IMR-90 (cell line): ENCODE results near the gene SMYD4. TPM values are rescaled to one million over a fixed set of nuclear protein-coding genes. Genes with fewer than 3 reads are reported as not detected.
A peak's percentile ranks its signal among the peaks of the same experiment; 100 is the strongest.

Experiments used
- ATAC-seq: fragments of 200-7000 bp; cut with Tn5 transposase; 2 replicates; pipeline ENCODE4 v1.9.1; 2020; ENCODE audit warnings: low read depth, mild to moderate bottlenecking, moderate library complexity
- BruUV-seq: library from RNA; stranded (reverse); fragments of 400-500 nt; replicated peaks from 2 replicates; lab custom pipeline; 2021; lab: Mats Ljungman, UMichigan
- CTCF ChIA-PET: fragments of 300-600 bp; formaldehyde crosslinking; extraction: SDS; loops from one replicate; lab custom pipeline; 2021; ENCODE audit warnings: antibody characterized with exemption; lab: Yijun Ruan, JAX
- POLR2A ChIA-PET: fragments of 300-600 bp; sonication (Branson Sonifier 250); formaldehyde crosslinking; loops from one replicate; lab custom pipeline; 2022; ENCODE audit warnings: antibody characterized with exemption; ENCODE audit not compliant: unreplicated experiment; lab: Charles Lee
- DNase-seq: peaks from one replicate; pipeline ENCODE4 v3.0.0; 2013
- H2AFZ ChIP-seq: replicated peaks from 2 replicates; pipeline ENCODE3; 2013; ENCODE audit warnings: low read length, mild to moderate bottlenecking; ENCODE audit not compliant: poor library complexity
- H2AK5ac ChIP-seq: 2 replicates; pipeline ENCODE4 v1.6.1; 2013; ENCODE audit warnings: low read depth, low read length, inconsistent platforms
- H2AK9ac ChIP-seq: replicated peaks from 2 replicates; pipeline ENCODE3; 2013; ENCODE audit warnings: mild to moderate bottlenecking, low read depth, low read length, moderate library complexity; ENCODE audit not compliant: poor library complexity
- H2BK120ac ChIP-seq: 2 replicates; pipeline ENCODE4 v1.6.1; 2013; ENCODE audit warnings: low read depth, low read length, inconsistent platforms
- H2BK15ac ChIP-seq: 3 replicates; pipeline ENCODE4 v1.6.1; 2013; ENCODE audit warnings: low read depth, low read length, inconsistent platforms
- H2BK20ac ChIP-seq: 2 replicates; pipeline ENCODE4 v1.6.1; 2013; ENCODE audit warnings: low read depth, mild to moderate bottlenecking, inconsistent platforms, low read length, moderate library complexity
- H2BK5ac ChIP-seq: 2 replicates; pipeline ENCODE4 v1.6.1; 2013; ENCODE audit warnings: mild to moderate bottlenecking, low read depth, low read length, inconsistent platforms; ENCODE audit not compliant: poor library complexity, severe bottlenecking
- H3K14ac ChIP-seq: replicated peaks from 2 replicates; pipeline ENCODE4 v1.6.1; 2013; ENCODE audit warnings: low read depth, low read length, inconsistent platforms
- H3K18ac ChIP-seq: 2 replicates; pipeline ENCODE4 v1.6.1; 2013; ENCODE audit warnings: low read depth, low read length, control low read depth
- H3K23ac ChIP-seq: 2 replicates; pipeline ENCODE4 v1.6.1; 2013; ENCODE audit warnings: low read depth, low read length, inconsistent platforms
- H3K27ac ChIP-seq: 2 replicates; pipeline ENCODE4 v1.5.1; 2013; ENCODE audit warnings: mild to moderate bottlenecking, control low read depth, low read length; ENCODE audit not compliant: insufficient read depth
- H3K27me3 ChIP-seq: 2 replicates; pipeline ENCODE4 v1.6.1; 2013; ENCODE audit warnings: low read length; ENCODE audit not compliant: control insufficient read depth, insufficient read depth
- H3K36me3 ChIP-seq: 2 replicates; pipeline ENCODE4 v1.6.1; 2013; ENCODE audit warnings: low read length, mixed read lengths; ENCODE audit not compliant: control insufficient read depth, insufficient read depth
- H3K4ac ChIP-seq: 2 replicates; pipeline ENCODE4 v1.6.1; 2013; ENCODE audit warnings: low read depth, low read length, inconsistent platforms
- H3K4me1 ChIP-seq: 2 replicates; pipeline ENCODE4 v1.6.1; 2013; ENCODE audit warnings: low read length, mixed read lengths; ENCODE audit not compliant: control insufficient read depth, insufficient read depth
- H3K4me2 ChIP-seq: 2 replicates; pipeline ENCODE4 v1.6.1; 2013; ENCODE audit warnings: low read depth, mild to moderate bottlenecking, control low read depth, low read length, moderate library complexity
- H3K4me3 ChIP-seq: 2 replicates; pipeline ENCODE4 v1.5.1; 2013; ENCODE audit warnings: low read depth, mild to moderate bottlenecking, control low read depth, low read length, moderate library complexity; ENCODE audit not compliant: insufficient read depth
- H3K56ac ChIP-seq: 2 replicates; pipeline ENCODE4 v1.6.1; 2013; ENCODE audit warnings: low read length, inconsistent platforms; ENCODE audit not compliant: insufficient read depth; ENCODE audit errors: extremely low read depth
- H3K79me1 ChIP-seq, 2 experiments: 2 replicates each; pipeline ENCODE4 v1.6.1; 2013; ENCODE audit warnings: low read length in 2 of 2, inconsistent platforms in 1 of 2, low read depth in 1 of 2
- H3K9ac ChIP-seq: 2 replicates; pipeline ENCODE4 v1.6.1; 2013; ENCODE audit warnings: low read depth, low read length, control low read depth
- H3K9me1 ChIP-seq: 2 replicates; pipeline ENCODE4 v1.6.1; 2013; ENCODE audit warnings: low read length, inconsistent platforms; ENCODE audit not compliant: insufficient read depth
- H3K9me3 ChIP-seq: 2 replicates; pipeline ENCODE4 v1.6.1; 2013; ENCODE audit warnings: low read length; ENCODE audit not compliant: control insufficient read depth, insufficient read depth
- H4K20me1 ChIP-seq: 2 replicates; pipeline ENCODE4 v1.6.1; 2013; ENCODE audit warnings: low read length, inconsistent platforms; ENCODE audit not compliant: insufficient read depth
- H4K5ac ChIP-seq: 2 replicates; pipeline ENCODE4 v1.6.1; 2013; ENCODE audit warnings: mild to moderate bottlenecking, low read depth, low read length, control low read depth
- H4K8ac ChIP-seq, 2 experiments: 2 replicates each; pipeline ENCODE4 v1.6.1; 2013; ENCODE audit warnings: low read depth in 2 of 2, low read length in 2 of 2, control low read depth in 1 of 2, inconsistent platforms in 1 of 2
- H4K91ac ChIP-seq: 2 replicates; pipeline ENCODE4 v1.6.1; 2013; ENCODE audit warnings: low read depth, low read length, inconsistent platforms; ENCODE audit not compliant: insufficient read depth
- BHLHE40 ChIP-seq: fragments of 150-350 bp; IDR thresholded peaks from 2 replicates; pipeline ENCODE4 v1.6.1; 2016; ENCODE audit warnings: mild to moderate bottlenecking, low read depth, low read length
- CEBPB ChIP-seq: IDR thresholded peaks from 2 replicates; pipeline ENCODE4 v1.6.1; 2012; ENCODE audit warnings: low read depth, low read length, improper control_type of control experiment
- CHD1 ChIP-seq: IDR thresholded peaks from 2 replicates; pipeline ENCODE4 v1.6.1; 2012; ENCODE audit warnings: low read depth, low read length, improper control_type of control experiment
- FOS ChIP-seq: fragments of 150-350 bp; IDR thresholded peaks from 2 replicates; pipeline ENCODE4 v1.6.1; 2016; ENCODE audit warnings: low read depth, low read length
- MAFK ChIP-seq: IDR thresholded peaks from 2 replicates; pipeline ENCODE4 v1.6.1; 2012; ENCODE audit warnings: low read depth, low read length, improper control_type of control experiment
- MAZ ChIP-seq: IDR thresholded peaks from 2 replicates; pipeline ENCODE4 v1.6.1; 2012; ENCODE audit warnings: low read depth, mild to moderate bottlenecking, low read length, improper control_type of control experiment, moderate library complexity, borderline replicate concordance
- MXI1 ChIP-seq: IDR thresholded peaks from 2 replicates; pipeline ENCODE4 v1.6.1; 2012; ENCODE audit warnings: low read depth, mild to moderate bottlenecking, low read length, moderate library complexity, borderline replicate concordance
- NFE2L2 ChIP-seq: fragments of 150-350 bp; IDR thresholded peaks from 2 replicates; pipeline ENCODE4 v1.6.1; 2016; ENCODE audit warnings: low read depth, mild to moderate bottlenecking, low read length
- POLR2A ChIP-seq: IDR thresholded peaks from 2 replicates; pipeline ENCODE4 v1.6.1; 2012; ENCODE audit warnings: mild to moderate bottlenecking, low read depth, low read length
- RAD21 ChIP-seq: IDR thresholded peaks from 2 replicates; pipeline ENCODE4 v1.6.1; 2012; ENCODE audit warnings: low read length, improper control_type of control experiment
- RCOR1 ChIP-seq: IDR thresholded peaks from 2 replicates; pipeline ENCODE4 v1.6.1; 2012; ENCODE audit warnings: mild to moderate bottlenecking, low read length, improper control_type of control experiment; ENCODE audit not compliant: insufficient replicate concordance
- RFX5 ChIP-seq: IDR thresholded peaks from 2 replicates; pipeline ENCODE4 v1.8.0; 2012; ENCODE audit warnings: low read depth, mild to moderate bottlenecking, low read length, moderate library complexity
- SMC3 ChIP-seq: fragments of 150-350 bp; IDR thresholded peaks from 2 replicates; pipeline ENCODE4 v1.6.1; 2016; ENCODE audit warnings: low read depth, mild to moderate bottlenecking, antibody characterized with exemption, low read length, moderate library complexity
- WGBS, 2 experiments: methylation state at CpG; one replicate each; pipeline versions ENCODE4 v1.1.5 to v1.1.7; 2013; ENCODE audit warnings: missing lambda C conversion rate in 2 of 2; ENCODE audit not compliant: insufficient read length in 1 of 2; ENCODE audit errors: extremely low coverage in 2 of 2; 5-methylcytosine and 5-hydroxymethylcytosine counted together
- dilution Hi-C: fragments of 300-500 bp; cut with HindIII; formaldehyde crosslinking; loops from one replicate; pipeline ENCODE4 v1.14.3; 2018; ENCODE audit warnings: low sequenced_read_pairs; ENCODE audit not compliant: unreplicated experiment
- in situ Hi-C: fragments of 300-500 bp; cut with MboI; formaldehyde crosslinking; loops from 3 replicates; pipeline ENCODE4 v1.14.3; 2019; ENCODE audit warnings: low sequenced_read_pairs, inconsistent platforms, mixed read lengths
- intact Hi-C: fragments of 100-400 bp; cut with micrococcal nuclease; formaldehyde crosslinking; loops from 2 replicates; pipeline ENCODE4 v1.10.0; 2022
- polyA plus RNA-seq, 3 experiments: library from polyadenylated mRNA; depleted of rRNA; stranded (reverse); fragments of >200 nt; gene quantifications; 2 replicates each; pipeline ENCODE4 v1.2.3, GENCODE V29; 2012; ENCODE audit warnings: low replicate concordance in 1 of 3
- total RNA-seq: library from RNA; depleted of rRNA; stranded (reverse); fragments of >200 nt; gene quantifications from 2 replicates; pipeline ENCODE4 v1.2.3, GENCODE V29; 2012
- TF ChIP-seq, protein P1 (sequence below): conservative IDR thresholded peaks from 2 replicates; pipeline ENCODE4 v1.5.1; 2012; ENCODE audit warnings: mild to moderate bottlenecking, low read depth, low read length, improper control_type of control experiment
- TF ChIP-seq, protein P2 (sequence below): fragments of 150-350 bp; IDR thresholded peaks from 2 replicates; pipeline ENCODE4 v1.6.1; 2017; ENCODE audit warnings: mild to moderate bottlenecking, antibody characterized with exemption, low read length, low read depth
- TF ChIP-seq, protein P3 (sequence below): fragments of 150-350 bp; IDR thresholded peaks from 2 replicates; pipeline ENCODE4 v1.6.1; 2016; ENCODE audit warnings: low read depth, mild to moderate bottlenecking, low read length, moderate library complexity, borderline replicate concordance

SMYD4 gene
- total and polyA plus RNA-seq, 2 of the 4 experiments (the other 2 are of a cell fraction) = 5.3 to 7.2 TPM

DNA sequence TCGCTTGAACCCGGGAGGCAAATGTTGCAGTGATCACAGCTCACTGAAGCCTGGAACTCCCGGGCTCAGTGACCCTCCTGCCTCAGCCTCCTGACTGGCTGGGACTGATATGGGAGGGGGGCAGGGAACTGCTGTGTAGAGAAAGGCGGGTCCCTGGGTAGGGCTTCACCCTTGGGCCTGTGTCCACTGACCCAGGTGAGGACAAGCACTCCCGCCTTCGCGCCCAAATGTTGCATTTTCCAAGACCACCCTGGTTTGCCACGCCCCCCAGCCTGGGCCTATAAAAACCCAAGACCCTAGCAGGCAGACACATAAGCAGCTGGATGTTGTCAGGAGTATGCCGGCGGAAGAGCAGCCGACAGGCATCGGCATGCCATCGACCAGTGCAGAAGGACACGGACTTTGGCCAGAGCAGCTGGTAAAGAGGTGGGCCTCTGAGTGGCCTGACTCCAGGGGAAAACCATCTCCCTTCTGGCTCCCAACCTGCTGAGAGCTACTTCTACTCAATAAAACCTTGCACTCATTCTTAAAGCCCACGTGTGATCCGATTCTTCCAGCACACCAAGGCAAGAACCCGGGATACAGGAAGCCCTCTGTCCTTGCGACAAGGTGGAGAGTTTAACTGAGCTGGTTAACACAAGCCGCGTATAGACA lies 19.1 kb downstream of the SMYD4 start:
- H3K4me1 ChIP-seq = 0 out of 2 replicates have a peak, but pooled peaks cover 2% of the 10 kb centered on the region
- H2BK120ac ChIP-seq = no peak overlapping the region
- DNase-seq = no peak
- H3K56ac ChIP-seq = no peak overlapping the region
- no peak overlapping the region for H3K14ac ChIP-seq
- no peaks in the 10 kb centered on the region for H3K9me1 ChIP-seq
- ATAC-seq = no peak
- no peak overlapping the region for H3K9ac ChIP-seq
- no peak overlapping the region for H3K27ac ChIP-seq
- H3K23ac ChIP-seq = no peak overlapping the region
- H2AK9ac ChIP-seq = peak overlapping the region; percentile 40
- no TSS peak for BruUV-seq
- no peaks in the 10 kb centered on the region for H3K9me3 ChIP-seq
- H2BK20ac ChIP-seq = no peak overlapping the region
- no peak overlapping the region for H2BK5ac ChIP-seq
- no peak overlapping the region for H4K8ac ChIP-seq
- H3K79me1 ChIP-seq = peaks cover 0 to 11% of the 10 kb centered on the region in 2 experiments; a peak in 2 of 4 replicates
- TF ChIP-seq RCOR1 (no peak), MXI1 (no peak), MAFK (no peak), FOS (no peak), MAZ (no peak), CEBPB (no peak), CHD1 (no peak), BHLHE40 (no peak), SMC3 (no peak), RFX5 (no peak), NFE2L2 (no peak), POLR2A (no peak), RAD21 (no peak)
- TF ChIP-seq, protein P1, sequence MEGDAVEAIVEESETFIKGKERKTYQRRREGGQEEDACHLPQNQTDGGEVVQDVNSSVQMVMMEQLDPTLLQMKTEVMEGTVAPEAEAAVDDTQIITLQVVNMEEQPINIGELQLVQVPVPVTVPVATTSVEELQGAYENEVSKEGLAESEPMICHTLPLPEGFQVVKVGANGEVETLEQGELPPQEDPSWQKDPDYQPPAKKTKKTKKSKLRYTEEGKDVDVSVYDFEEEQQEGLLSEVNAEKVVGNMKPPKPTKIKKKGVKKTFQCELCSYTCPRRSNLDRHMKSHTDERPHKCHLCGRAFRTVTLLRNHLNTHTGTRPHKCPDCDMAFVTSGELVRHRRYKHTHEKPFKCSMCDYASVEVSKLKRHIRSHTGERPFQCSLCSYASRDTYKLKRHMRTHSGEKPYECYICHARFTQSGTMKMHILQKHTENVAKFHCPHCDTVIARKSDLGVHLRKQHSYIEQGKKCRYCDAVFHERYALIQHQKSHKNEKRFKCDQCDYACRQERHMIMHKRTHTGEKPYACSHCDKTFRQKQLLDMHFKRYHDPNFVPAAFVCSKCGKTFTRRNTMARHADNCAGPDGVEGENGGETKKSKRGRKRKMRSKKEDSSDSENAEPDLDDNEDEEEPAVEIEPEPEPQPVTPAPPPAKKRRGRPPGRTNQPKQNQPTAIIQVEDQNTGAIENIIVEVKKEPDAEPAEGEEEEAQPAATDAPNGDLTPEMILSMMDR = no peak
- TF ChIP-seq, protein P2, sequence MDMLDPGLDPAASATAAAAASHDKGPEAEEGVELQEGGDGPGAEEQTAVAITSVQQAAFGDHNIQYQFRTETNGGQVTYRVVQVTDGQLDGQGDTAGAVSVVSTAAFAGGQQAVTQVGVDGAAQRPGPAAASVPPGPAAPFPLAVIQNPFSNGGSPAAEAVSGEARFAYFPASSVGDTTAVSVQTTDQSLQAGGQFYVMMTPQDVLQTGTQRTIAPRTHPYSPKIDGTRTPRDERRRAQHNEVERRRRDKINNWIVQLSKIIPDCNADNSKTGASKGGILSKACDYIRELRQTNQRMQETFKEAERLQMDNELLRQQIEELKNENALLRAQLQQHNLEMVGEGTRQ = no peak
- TF ChIP-seq, protein P3, sequence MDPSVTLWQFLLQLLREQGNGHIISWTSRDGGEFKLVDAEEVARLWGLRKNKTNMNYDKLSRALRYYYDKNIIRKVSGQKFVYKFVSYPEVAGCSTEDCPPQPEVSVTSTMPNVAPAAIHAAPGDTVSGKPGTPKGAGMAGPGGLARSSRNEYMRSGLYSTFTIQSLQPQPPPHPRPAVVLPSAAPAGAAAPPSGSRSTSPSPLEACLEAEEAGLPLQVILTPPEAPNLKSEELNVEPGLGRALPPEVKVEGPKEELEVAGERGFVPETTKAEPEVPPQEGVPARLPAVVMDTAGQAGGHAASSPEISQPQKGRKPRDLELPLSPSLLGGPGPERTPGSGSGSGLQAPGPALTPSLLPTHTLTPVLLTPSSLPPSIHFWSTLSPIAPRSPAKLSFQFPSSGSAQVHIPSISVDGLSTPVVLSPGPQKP = no peak
- no peak overlapping the region for H4K91ac ChIP-seq
- no peaks in the 10 kb centered on the region for H3K27me3 ChIP-seq
- H3K36me3 ChIP-seq = peaks cover 13% of the 10 kb centered on the region
- no peak overlapping the region for H2AFZ ChIP-seq
- no peaks in the 10 kb centered on the region for H4K20me1 ChIP-seq
- POLR2A ChIA-PET = no interaction called here
- dilution Hi-C loops = no loop called here
- no peak overlapping the region for H2BK15ac ChIP-seq
- intact Hi-C loops = no loop called here
- in situ Hi-C loops = no loop called here
- no peak overlapping the region for H3K4me2 ChIP-seq
- H3K18ac ChIP-seq = no peak overlapping the region
- no peak overlapping the region for H3K4me3 ChIP-seq
- no peak overlapping the region for H2AK5ac ChIP-seq
- no peak overlapping the region for H3K4ac ChIP-seq
- no peak overlapping the region for H4K5ac ChIP-seq
- CTCF ChIA-PET = no interaction called here
- 79% methylated on average over 9 of the region's 20 CpGs; no CpG with 5 or more reads in 1 of the 2 experiments for WGBS, 2 experiments
